Esophagus muscularis mucosa (tissue), 3 donors: ENCODE data around the gene CTRB2.

Experiments used
- POLR2AphosphoS5 ChIP-seq, 2 donors: sonication (generic); formaldehyde crosslinking; IDR thresholded peaks; one replicate each; pipeline ENCODE4 v1.6.1; 2017; ENCODE audit warnings: antibody characterized with exemption in 2 of 2
- TF ChIP-seq, protein P1 (sequence below), 3 experiments: fragments of 200-600 bp in 2 of 3; fragments of 450-650 bp in 1 of 3; sonication (generic) in 2 of 3; IDR thresholded peaks; one replicate each; pipeline ENCODE4 v1.5.1; 2017 to 2019; ENCODE audit warnings: antibody characterized with exemption in 3 of 3, mild to moderate bottlenecking in 2 of 3, moderate library complexity in 1 of 3

DNA sequence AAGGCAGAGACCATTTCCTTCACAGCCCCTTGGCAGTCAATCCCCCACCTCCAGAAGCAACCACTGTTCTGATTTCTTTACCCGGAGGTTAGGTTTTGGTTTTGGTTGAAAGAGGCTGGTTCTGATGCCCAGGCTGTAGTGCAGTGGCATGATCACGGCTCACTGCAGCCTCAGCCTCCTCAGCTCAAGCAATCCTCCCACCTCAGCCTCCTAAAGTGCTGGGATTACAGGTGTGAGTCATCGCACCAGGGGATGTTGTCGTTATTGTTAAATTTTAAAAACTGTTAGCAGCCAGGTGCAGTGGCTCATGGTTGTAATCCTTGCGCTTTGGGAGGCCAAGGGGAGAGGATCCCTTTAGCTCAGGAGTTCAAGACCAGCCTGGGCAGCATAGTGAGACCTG lies 3.0 kb upstream of the CTRB2 start:
- TF ChIP-seq, protein P1, sequence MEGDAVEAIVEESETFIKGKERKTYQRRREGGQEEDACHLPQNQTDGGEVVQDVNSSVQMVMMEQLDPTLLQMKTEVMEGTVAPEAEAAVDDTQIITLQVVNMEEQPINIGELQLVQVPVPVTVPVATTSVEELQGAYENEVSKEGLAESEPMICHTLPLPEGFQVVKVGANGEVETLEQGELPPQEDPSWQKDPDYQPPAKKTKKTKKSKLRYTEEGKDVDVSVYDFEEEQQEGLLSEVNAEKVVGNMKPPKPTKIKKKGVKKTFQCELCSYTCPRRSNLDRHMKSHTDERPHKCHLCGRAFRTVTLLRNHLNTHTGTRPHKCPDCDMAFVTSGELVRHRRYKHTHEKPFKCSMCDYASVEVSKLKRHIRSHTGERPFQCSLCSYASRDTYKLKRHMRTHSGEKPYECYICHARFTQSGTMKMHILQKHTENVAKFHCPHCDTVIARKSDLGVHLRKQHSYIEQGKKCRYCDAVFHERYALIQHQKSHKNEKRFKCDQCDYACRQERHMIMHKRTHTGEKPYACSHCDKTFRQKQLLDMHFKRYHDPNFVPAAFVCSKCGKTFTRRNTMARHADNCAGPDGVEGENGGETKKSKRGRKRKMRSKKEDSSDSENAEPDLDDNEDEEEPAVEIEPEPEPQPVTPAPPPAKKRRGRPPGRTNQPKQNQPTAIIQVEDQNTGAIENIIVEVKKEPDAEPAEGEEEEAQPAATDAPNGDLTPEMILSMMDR (IDR thresholded peaks at IDR 0.05): no peak
- TF ChIP-seq POLR2AphosphoS5 (IDR thresholded peaks at IDR 0.05): no peak
